Measurements from ENCODE around the gene AHNAK. TPM values are rescaled to one million over a fixed set of nuclear protein-coding genes. Genes with fewer than 3 reads are reported as not detected.

Gene AHNAK
- total RNA-seq, 1 donor from 2014 or later: 14.9 TPM

- no peak for TF ChIP-seq EZH2 (IDR thresholded peaks at IDR 0.05)
- no peak for TF ChIP-seq CTCF (IDR thresholded peaks at IDR 0.05)
- TF ChIP-seq EZH2phosphoT487 (IDR thresholded peaks at IDR 0.05): no peak
- H3K27ac Mint-ChIP-seq: peak overlapping the region; percentile 33
- no peaks in the 10 kb centered on the region for H3K9me3 ChIP-seq (ENCODE audit: low read depth)
- no peaks in the 10 kb centered on the region for H4K20me1 ChIP-seq (ENCODE audit: low read depth)
- H3K36me3 ChIP-seq: no peaks in the 10 kb centered on the region
- H3K9me3 Mint-ChIP-seq: no peaks in the 10 kb centered on the region
- no peaks in the 10 kb centered on the region for H3K4me1 ChIP-seq
- no peak for DNase-seq (ENCODE audit: low spot score)
- no peak overlapping the region for H3K27ac ChIP-seq
- H3K79me2 ChIP-seq (ENCODE audit: low read depth): no peaks in the 10 kb centered on the region
- no peak overlapping the region for H2AFZ ChIP-seq (replicated peaks)
- no peak overlapping the region for H3K4me3 Mint-ChIP-seq
- no peak overlapping the region for H3K9ac ChIP-seq
- no peak overlapping the region for H3K4me3 ChIP-seq
- H3K4me1 Mint-ChIP-seq: peaks cover 15% of the 10 kb centered on the region
- peaks cover 2% of the 10 kb centered on the region for H3K27me3 Mint-ChIP-seq (ENCODE audit: insufficient read depth, low read depth)
- H3K36me3 Mint-ChIP-seq: no peaks in the 10 kb centered on the region
- no peak overlapping the region for H3K4me2 ChIP-seq
- no peaks in the 10 kb centered on the region for H3K27me3 ChIP-seq
- no peaks in the 10 kb centered on the region for H3F3A ChIP-seq (ENCODE audit: low read depth)
Measured at GRCh38 chr11:62446091-62446490, 100.5 kb downstream of the AHNAK start.

GRCh38 chr11:62445314-62445740, 101.3 kb downstream of the AHNAK start:
- Histone ChIP-seq H3K79me2 (ENCODE audit: low read depth) (no peaks in the 10 kb centered on the region), H3K4me1 (no peaks in the 10 kb centered on the region), H3K27ac (no peak overlapping the region), H3K4me2 (no peak overlapping the region), H3K36me3 (no peaks in the 10 kb centered on the region), H2AFZ (replicated peaks) (no peak overlapping the region), H3F3A (ENCODE audit: low read depth) (no peaks in the 10 kb centered on the region), H3K9ac (no peak overlapping the region), H3K9me3 (ENCODE audit: low read depth) (no peaks in the 10 kb centered on the region), H3K4me3 (no peak overlapping the region), H3K27me3 (no peaks in the 10 kb centered on the region), H4K20me1 (ENCODE audit: low read depth) (no peaks in the 10 kb centered on the region)
- no peaks in the 10 kb centered on the region for H3K9me3 Mint-ChIP-seq
- no peak overlapping the region for H3K4me3 Mint-ChIP-seq
- TF ChIP-seq CTCF (IDR thresholded peaks at IDR 0.05) (no peak), EZH2 (IDR thresholded peaks at IDR 0.05) (no peak), EZH2phosphoT487 (IDR thresholded peaks at IDR 0.05) (no peak)
- peaks cover 11% of the 10 kb centered on the region for H3K4me1 Mint-ChIP-seq
- no peak for DNase-seq (ENCODE audit: low spot score)
- H3K36me3 Mint-ChIP-seq: no peaks in the 10 kb centered on the region
- peaks cover 4% of the 10 kb centered on the region for H3K27me3 Mint-ChIP-seq (ENCODE audit: insufficient read depth, low read depth)
- peak overlapping the region; percentile 14 for H3K27ac Mint-ChIP-seq

GRCh38 chr11:62444835-62445234, 101.8 kb downstream of the AHNAK start:
- Histone ChIP-seq H3K27ac (no peak overlapping the region), H3K79me2 (ENCODE audit: low read depth) (no peaks in the 10 kb centered on the region), H3K9me3 (ENCODE audit: low read depth) (no peaks in the 10 kb centered on the region), H3K4me3 (no peak overlapping the region), H3K4me1 (no peaks in the 10 kb centered on the region), H4K20me1 (ENCODE audit: low read depth) (no peaks in the 10 kb centered on the region), H3F3A (ENCODE audit: low read depth) (no peaks in the 10 kb centered on the region), H3K27me3 (no peaks in the 10 kb centered on the region), H3K9ac (no peak overlapping the region), H3K4me2 (peak overlapping the region; percentile 22), H2AFZ (replicated peaks) (peak overlapping the region; percentile 45), H3K36me3 (no peaks in the 10 kb centered on the region)
- no peak for DNase-seq (ENCODE audit: low spot score)
- Mint-ChIP-seq H3K4me1 (peaks cover 11% of the 10 kb centered on the region), H3K9me3 (no peaks in the 10 kb centered on the region), H3K36me3 (no peaks in the 10 kb centered on the region), H3K27ac (no peak overlapping the region), H3K27me3 (ENCODE audit: insufficient read depth, low read depth) (peaks cover 4% of the 10 kb centered on the region), H3K4me3 (no peak overlapping the region)
- TF ChIP-seq CTCF (IDR thresholded peaks at IDR 0.05) (no peak), EZH2phosphoT487 (IDR thresholded peaks at IDR 0.05) (no peak), EZH2 (IDR thresholded peaks at IDR 0.05) (no peak)
